ENCODE data around the gene PLAC8.

Gene PLAC8

GRCh38 chr4:83114576-83114975, at the start of gene PLAC8:
Gene PLAC8, minus strand, starts transcription at chr4:83114729. Its CDS starts 6,808 bp downstream, at chr4:83107921.
- DNase-seq (ENCODE audit: extremely low read depth, low read depth): no peak
- TF ChIP-seq, protein P1, sequence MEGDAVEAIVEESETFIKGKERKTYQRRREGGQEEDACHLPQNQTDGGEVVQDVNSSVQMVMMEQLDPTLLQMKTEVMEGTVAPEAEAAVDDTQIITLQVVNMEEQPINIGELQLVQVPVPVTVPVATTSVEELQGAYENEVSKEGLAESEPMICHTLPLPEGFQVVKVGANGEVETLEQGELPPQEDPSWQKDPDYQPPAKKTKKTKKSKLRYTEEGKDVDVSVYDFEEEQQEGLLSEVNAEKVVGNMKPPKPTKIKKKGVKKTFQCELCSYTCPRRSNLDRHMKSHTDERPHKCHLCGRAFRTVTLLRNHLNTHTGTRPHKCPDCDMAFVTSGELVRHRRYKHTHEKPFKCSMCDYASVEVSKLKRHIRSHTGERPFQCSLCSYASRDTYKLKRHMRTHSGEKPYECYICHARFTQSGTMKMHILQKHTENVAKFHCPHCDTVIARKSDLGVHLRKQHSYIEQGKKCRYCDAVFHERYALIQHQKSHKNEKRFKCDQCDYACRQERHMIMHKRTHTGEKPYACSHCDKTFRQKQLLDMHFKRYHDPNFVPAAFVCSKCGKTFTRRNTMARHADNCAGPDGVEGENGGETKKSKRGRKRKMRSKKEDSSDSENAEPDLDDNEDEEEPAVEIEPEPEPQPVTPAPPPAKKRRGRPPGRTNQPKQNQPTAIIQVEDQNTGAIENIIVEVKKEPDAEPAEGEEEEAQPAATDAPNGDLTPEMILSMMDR (IDR thresholded peaks at IDR 0.05; ENCODE audit: low read depth, low read length, missing control alignments): no peak
- H3K4me3 ChIP-seq (replicated peaks; ENCODE audit: low read depth, low read length): peak within 1 kb of the TSS; percentile 10; the same call in 1 of the 2 replicates

DNA sequence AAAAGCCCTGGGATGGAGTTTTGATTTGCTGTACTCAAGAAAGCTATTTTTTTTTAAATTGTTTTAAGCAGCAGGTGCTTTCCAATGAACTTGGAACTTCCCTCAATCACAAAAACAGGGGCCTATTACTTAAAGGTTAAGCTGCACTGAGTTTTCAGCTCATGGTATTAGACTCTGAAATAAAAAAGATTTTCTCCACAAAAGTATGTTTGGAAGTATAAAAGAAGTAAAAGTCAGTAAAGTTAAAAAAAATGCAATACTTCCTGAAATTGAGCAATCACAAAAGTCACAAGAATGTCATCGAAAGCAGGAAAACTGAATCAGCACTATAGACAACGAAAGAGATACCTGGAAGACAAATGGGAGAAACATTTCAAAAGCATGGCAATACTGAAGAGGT, 38.9 kb upstream of the PLAC8 start:
- no peak for DNase-seq (ENCODE audit: extremely low read depth, low read depth)
- TF ChIP-seq, protein P1 (IDR thresholded peaks at IDR 0.05; ENCODE audit: low read depth, low read length, missing control alignments): no peak
- no peak overlapping the region for H3K4me3 ChIP-seq (replicated peaks; ENCODE audit: low read depth, low read length)

GRCh38 chr4:83152746-83153145, 38.2 kb upstream of the PLAC8 start:
- no peak overlapping the region for H3K4me3 ChIP-seq (replicated peaks; ENCODE audit: low read depth, low read length)
- no peak for DNase-seq (ENCODE audit: extremely low read depth, low read depth)
- TF ChIP-seq, protein P1 (IDR thresholded peaks at IDR 0.05; ENCODE audit: low read depth, low read length, missing control alignments): no peak

- TF ChIP-seq, protein P1 (IDR thresholded peaks at IDR 0.05; ENCODE audit: low read depth, low read length, missing control alignments): no peak
- no peak overlapping the region for H3K4me3 ChIP-seq (replicated peaks; ENCODE audit: low read depth, low read length)
- no peak for DNase-seq (ENCODE audit: extremely low read depth, low read depth)
Observed at GRCh38 chr4:83151651-83152050, 37.1 kb upstream of the PLAC8 start.

DNA sequence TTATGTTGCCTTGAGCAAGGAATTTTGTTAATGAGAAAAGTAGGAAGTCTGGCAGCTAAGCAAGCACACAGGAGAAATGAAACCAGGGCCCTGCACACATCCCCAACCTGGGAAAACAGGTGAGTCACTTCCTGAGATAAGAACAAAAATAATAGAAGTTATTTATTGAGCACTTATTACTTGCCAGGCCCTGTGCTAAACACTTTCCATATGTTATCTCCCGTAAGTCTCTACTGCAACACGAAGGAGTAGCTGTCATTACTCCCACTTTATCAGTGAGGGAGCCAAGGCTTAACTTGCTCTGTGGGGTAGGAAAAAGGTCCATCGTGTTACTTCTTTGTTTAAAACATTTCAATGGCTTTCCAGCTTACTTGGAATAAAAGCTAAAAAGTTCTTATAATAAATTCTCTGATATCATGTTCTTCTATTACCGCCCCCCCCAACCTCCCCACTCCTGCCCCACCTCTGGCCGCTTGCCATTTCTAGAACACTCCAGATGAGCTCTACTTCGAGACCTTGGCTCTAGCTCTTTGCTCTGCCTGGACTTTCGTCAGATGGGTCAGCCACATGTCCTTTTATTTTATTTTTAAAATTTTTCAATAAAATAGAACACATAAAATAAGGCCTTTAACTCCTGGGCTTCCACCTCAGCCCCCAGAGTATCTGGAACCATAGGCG, 36.3 kb upstream of the PLAC8 start:
- TF ChIP-seq, protein P1 (IDR thresholded peaks at IDR 0.05; ENCODE audit: low read depth, low read length, missing control alignments): no peak
- DNase-seq (ENCODE audit: extremely low read depth, low read depth): peak; percentile 21
- H3K4me3 ChIP-seq (replicated peaks; ENCODE audit: low read depth, low read length): no peak overlapping the region

- TF ChIP-seq, protein P1 (IDR thresholded peaks at IDR 0.05; ENCODE audit: low read depth, low read length, missing control alignments): no peak
- no peak for DNase-seq (ENCODE audit: extremely low read depth, low read depth)
- H3K4me3 ChIP-seq (replicated peaks; ENCODE audit: low read depth, low read length): no peak overlapping the region
Observed at GRCh38 chr4:83149865-83150652, 35.5 kb upstream of the PLAC8 start.
